OCI-LY1 (cell line): ENCODE data around the gene AMMECR1L.

ENCODE experiments used
- EZH2 ChIP-seq: fragments of 200-600 bp; sonication (generic), shearing (Covaris generic); IDR thresholded peaks from 2 replicates; pipeline ENCODE4 v1.8.0; 2017; ENCODE audit warnings: borderline replicate concordance, mixed run types, mild to moderate bottlenecking, antibody characterized with exemption, low read length, moderate library complexity, mixed read lengths
- TF ChIP-seq, protein P1 (sequence below): fragments of 200-600 bp; sonication (generic), shearing (Covaris generic); IDR thresholded peaks from 2 replicates; pipeline ENCODE4 v1.5.1; 2017; ENCODE audit warnings: mild to moderate bottlenecking, antibody characterized with exemption, low read length, moderate library complexity, mixed read lengths

DNA sequence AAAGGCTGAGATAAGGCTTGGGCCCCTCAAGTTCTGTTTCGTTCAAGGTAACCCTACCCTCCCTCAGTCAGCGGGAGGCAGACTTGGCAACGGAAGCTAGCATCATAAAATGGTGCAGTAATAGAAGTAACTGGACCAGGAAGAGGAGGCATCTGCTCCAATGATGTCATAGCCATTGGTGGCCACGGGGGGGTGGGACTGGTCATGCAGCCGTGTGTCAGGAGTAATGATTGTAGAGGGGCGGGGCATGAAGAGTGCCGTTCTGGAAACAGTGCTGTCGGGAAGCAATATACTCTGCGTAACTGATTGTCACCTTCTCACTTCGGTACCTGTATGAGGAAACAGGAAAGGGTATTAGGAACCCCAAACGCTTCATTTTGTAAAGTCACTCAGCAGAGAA is 20.9 kb downstream of the AMMECR1L start:
- TF ChIP-seq, protein P1, sequence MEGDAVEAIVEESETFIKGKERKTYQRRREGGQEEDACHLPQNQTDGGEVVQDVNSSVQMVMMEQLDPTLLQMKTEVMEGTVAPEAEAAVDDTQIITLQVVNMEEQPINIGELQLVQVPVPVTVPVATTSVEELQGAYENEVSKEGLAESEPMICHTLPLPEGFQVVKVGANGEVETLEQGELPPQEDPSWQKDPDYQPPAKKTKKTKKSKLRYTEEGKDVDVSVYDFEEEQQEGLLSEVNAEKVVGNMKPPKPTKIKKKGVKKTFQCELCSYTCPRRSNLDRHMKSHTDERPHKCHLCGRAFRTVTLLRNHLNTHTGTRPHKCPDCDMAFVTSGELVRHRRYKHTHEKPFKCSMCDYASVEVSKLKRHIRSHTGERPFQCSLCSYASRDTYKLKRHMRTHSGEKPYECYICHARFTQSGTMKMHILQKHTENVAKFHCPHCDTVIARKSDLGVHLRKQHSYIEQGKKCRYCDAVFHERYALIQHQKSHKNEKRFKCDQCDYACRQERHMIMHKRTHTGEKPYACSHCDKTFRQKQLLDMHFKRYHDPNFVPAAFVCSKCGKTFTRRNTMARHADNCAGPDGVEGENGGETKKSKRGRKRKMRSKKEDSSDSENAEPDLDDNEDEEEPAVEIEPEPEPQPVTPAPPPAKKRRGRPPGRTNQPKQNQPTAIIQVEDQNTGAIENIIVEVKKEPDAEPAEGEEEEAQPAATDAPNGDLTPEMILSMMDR, result peak; percentile 23; the same call in 1 of the 2 replicates
- no peak for TF ChIP-seq EZH2
